Breast epithelium (tissue), 3 donors: ENCODE measurements around the gene RYR3.

Experiments
- CTCF ChIP-seq, 3 donors: fragments of 450-650 bp; IDR thresholded peaks; one replicate each; pipeline ENCODE4 v1.5.1; 2016 to 2017; ENCODE audit warnings: antibody characterized with exemption in 3 of 3, mild to moderate bottlenecking in 3 of 3, moderate library complexity in 3 of 3
- POLR2A ChIP-seq: fragments of 450-650 bp; IDR thresholded peaks from one replicate; pipeline ENCODE4 v1.6.1; 2016; ENCODE audit warnings: antibody characterized with exemption, mild to moderate bottlenecking, moderate library complexity
- POLR2AphosphoS5 ChIP-seq, 3 donors: sonication (generic); formaldehyde crosslinking; IDR thresholded peaks; one replicate each; pipeline ENCODE4 v1.6.1; 2017; ENCODE audit warnings: antibody characterized with exemption in 3 of 3

- no peak for TF ChIP-seq CTCF (IDR thresholded peaks at IDR 0.05)
- no peak for TF ChIP-seq POLR2A
- no peak for TF ChIP-seq POLR2AphosphoS5 (IDR thresholded peaks at IDR 0.05)
These were observed 108.9 kb downstream of the RYR3 start for GRCh38 chr15:33419701-33420100.
